Right lobe of liver (tissue), 6 donors: Measurements from ENCODE around the gene KRTAP10-11. TPM values are rescaled to one million over a fixed set of nuclear protein-coding genes. Genes with fewer than 3 reads are reported as not detected.
A peak's percentile ranks its signal among the peaks of the same experiment; 100 is the strongest.

Experiments used
- ATAC-seq, 4 donors: fragments of 200-7000 bp; cut with Tn5 transposase; one replicate each; pipeline ENCODE4 v1.9.1; 2020; ENCODE audit warnings: mild to moderate bottlenecking in 4 of 4, moderate library complexity in 4 of 4
- DNase-seq, 3 donors: peaks; one replicate each; pipeline ENCODE4 v3.0.0-alpha.2; 2020
- H3K27ac ChIP-seq, 3 donors: fragments of 200-600 bp; one replicate each; pipeline ENCODE4 v1.8.0; 2022
- H3K27me3 ChIP-seq, 2 donors: fragments of 200-600 bp; one replicate each; pipeline ENCODE4 v1.8.0; 2022
- H3K36me3 ChIP-seq, 4 donors: fragments of 200-600 bp; sonication (generic) in 1 of 4; one replicate each; pipeline versions ENCODE4 v1.5.1 to v1.8.0; 2017 to 2022; ENCODE audit warnings: control low read depth in 1 of 4
- H3K4me1 ChIP-seq, 4 donors: fragments of 200-600 bp; sonication (generic) in 1 of 4; one replicate each; pipeline versions ENCODE4 v1.5.1 to v1.8.0; 2017 to 2022; ENCODE audit warnings: control low read depth in 1 of 4
- H3K4me3 ChIP-seq, 3 donors: fragments of 200-600 bp; one replicate each; pipeline ENCODE4 v1.8.0; 2022
- H3K9me3 ChIP-seq, 4 donors: fragments of 200-600 bp; sonication (generic) in 1 of 4; one replicate each; pipeline versions ENCODE4 v1.5.1 to v1.8.0; 2017 to 2022; ENCODE audit warnings: control low read depth in 1 of 4
- CTCF ChIP-seq, 4 donors: fragments of 200-600 bp in 3 of 4; fragments of 450-650 bp in 1 of 4; IDR thresholded peaks; one replicate each; pipeline versions ENCODE4 v1.5.1 to v1.8.0; 2016 to 2022; ENCODE audit warnings: antibody characterized with exemption in 4 of 4, mild to moderate bottlenecking in 2 of 4
- POLR2A ChIP-seq: fragments of 450-650 bp; IDR thresholded peaks from one replicate; pipeline ENCODE4 v1.6.1; 2017; ENCODE audit warnings: antibody characterized with exemption, mild to moderate bottlenecking
- WGBS: methylation state at CpG from one replicate; pipeline ENCODE4 v1.1.6; 2018; ENCODE audit warnings: low coverage, low lambda C conversion rate; ENCODE audit not compliant: insufficient coverage; ENCODE audit errors: missing lambda C conversion rate; 5-methylcytosine and 5-hydroxymethylcytosine counted together
- intact Hi-C, 2 donors: fragments of 100-400 bp; cut with DNase I; formaldehyde crosslinking; loops; one replicate each; pipeline versions ENCODE4 v1.11.2 to v1.14.1; 2022
- total RNA-seq, 6 experiments: library from RNA; depleted of rRNA in 2 of 6; stranded (reverse); fragments of >200 nt in 2 of 6; fragmentation: NEBNext Ultra II Directional in 3 of 6; extraction: Animal tissue kit (Norgen Biotek cat#: 25700) in 3 of 6; gene quantifications; one replicate each; pipeline versions ENCODE4 v1.1.0 to v1.2.4, GENCODE V29; 2016 to 2023
- donor health status: DM: no; HTN: yes; CAD: no.
- donor health status: DM: no; HTN: no; CAD: no.
- donor health status: DM: no; HTN: no; CAD: no.
- donor health status: DM: no; HTN: yes; CAD: no.
- donor health status: DM: no; HTN: yes; CAD: no.

KRTAP10-11 gene
- total RNA-seq, 6 experiments from 2014 or later, result not detected

DNA sequence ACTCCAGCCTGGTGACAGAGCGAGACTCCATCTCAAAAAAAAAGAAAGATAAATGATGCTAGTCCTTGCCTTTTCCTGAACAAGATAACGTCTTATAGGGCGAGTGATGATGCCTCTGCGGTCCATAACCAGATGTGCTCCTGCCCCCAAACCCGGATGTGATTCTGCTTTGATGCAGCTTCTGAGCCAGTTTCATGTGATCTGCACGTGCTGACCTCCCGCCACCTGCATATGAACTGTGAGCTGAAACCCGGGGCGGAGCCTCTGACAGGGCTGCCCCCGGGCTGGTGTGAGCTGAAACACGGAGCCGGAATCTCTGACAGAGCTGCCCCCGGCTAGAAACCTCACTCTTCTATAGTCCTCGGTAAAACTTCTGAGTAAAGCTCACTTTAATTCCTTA is 6.9 kb downstream of the KRTAP10-11 start:
- H3K27ac ChIP-seq, result no peak overlapping the region
- ATAC-seq, result no peak
- no peak overlapping the region for H3K4me3 ChIP-seq
- intact Hi-C loops, result no loop called here
- TF ChIP-seq POLR2A, result no peak
- H3K27me3 ChIP-seq, result no peaks in the 10 kb centered on the region
- no peaks in the 10 kb centered on the region for H3K36me3 ChIP-seq
- H3K4me1 ChIP-seq, result no peaks in the 10 kb centered on the region
- 67% methylated on average over 5 of the region's 14 CpGs for WGBS
- DNase-seq, result no peak
- no peaks in the 10 kb centered on the region for H3K9me3 ChIP-seq

DNA sequence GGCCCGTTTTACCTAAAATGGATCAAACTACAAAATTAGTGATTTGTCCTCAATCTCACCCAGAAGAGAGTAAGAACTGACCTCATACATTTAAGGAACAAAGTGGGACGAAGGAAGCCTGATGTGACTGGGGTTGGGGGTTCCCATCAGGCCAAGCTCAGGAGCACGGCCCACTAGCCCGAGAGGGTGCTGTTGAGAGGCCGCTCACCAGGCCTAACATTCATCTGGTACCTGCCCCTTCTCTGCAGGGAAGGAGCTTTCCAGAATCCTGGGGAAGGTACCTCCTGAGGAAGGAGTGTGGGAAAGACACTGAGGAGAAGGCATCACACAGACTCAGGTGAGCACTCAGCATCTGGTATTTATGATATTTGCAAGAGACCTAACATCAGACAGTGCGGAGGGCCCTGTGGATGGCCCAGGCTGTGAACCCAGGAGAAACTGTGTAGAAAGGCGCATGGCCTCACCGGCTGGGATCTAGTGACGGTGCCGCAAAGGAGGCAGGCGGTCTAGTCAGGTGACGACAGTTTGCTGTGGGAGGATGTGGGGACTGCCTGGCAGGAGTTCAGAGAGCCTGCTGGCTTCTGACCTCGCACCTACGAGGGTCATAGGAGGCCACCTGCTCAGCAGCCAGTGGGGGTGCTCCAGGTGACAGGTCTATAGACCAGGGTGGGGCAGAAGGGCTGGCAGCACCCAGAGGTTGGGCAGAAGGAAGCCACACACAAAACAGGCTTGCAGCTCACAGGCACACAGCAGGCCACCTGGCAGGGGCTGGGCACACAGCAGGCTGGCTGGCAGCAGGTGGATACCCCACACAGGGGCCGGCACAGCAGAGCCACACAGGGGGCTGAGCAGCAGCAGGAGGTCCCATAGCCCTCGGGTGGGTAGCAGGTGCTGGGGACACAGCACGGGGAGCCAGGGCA is 7.7 kb downstream of the KRTAP10-11 start:
- intact Hi-C loops, result no loop called here
- WGBS, result 68% methylated on average over 8 of the region's 17 CpGs
- Histone ChIP-seq H3K27me3 (no peaks in the 10 kb centered on the region), H3K4me1 (no peaks in the 10 kb centered on the region), H3K36me3 (no peaks in the 10 kb centered on the region), H3K4me3 (no peak overlapping the region), H3K27ac (no peak overlapping the region), H3K9me3 (no peaks in the 10 kb centered on the region)
- ATAC-seq, result peak in 2 of 4 donors; percentile 17 to 22
- DNase-seq, result no peak
- TF ChIP-seq CTCF (IDR thresholded peaks at IDR 0.05) (no peak), POLR2A (no peak)

GRCh38 chr21:44654576-44655175 is 8.5 kb downstream of the KRTAP10-11 start, which contains the start of gene KRTAP12-4:
Gene KRTAP12-4, minus strand, starts transcription at chr21:44654659. Its CDS starts 45 bp downstream, at chr21:44654614.
- no peak for DNase-seq
- H3K4me3 ChIP-seq, result no peak within 1 kb of the TSS
- H3K36me3 ChIP-seq, result no peaks in the 10 kb centered on the region
- H3K27ac ChIP-seq, result no peak within 1 kb of the TSS
- H3K9me3 ChIP-seq, result no peaks in the 10 kb centered on the region
- no peaks in the 10 kb centered on the region for H3K4me1 ChIP-seq
- intact Hi-C loops, result no loop called here
- no peak for ATAC-seq
- no peaks in the 10 kb centered on the region for H3K27me3 ChIP-seq
- TF ChIP-seq POLR2A (no peak), CTCF (IDR thresholded peaks at IDR 0.05) (no peak)
- 37% methylated on average over 4 of the region's 9 CpGs for WGBS

GRCh38 chr21:44656868-44657267 is 10.7 kb downstream of the KRTAP10-11 start:
- intact Hi-C loops, result no loop called here
- H3K27ac ChIP-seq, result no peak overlapping the region

More at GRCh38 chr21:44656868-44657267, 10.7 kb downstream of the KRTAP10-11 start:
- TF ChIP-seq CTCF (IDR thresholded peaks at IDR 0.05) (no peak), POLR2A (no peak)
- ATAC-seq (no peak), DNase-seq (no peak)
- Histone ChIP-seq H3K9me3 (no peaks in the 10 kb centered on the region), H3K4me1 (no peaks in the 10 kb centered on the region), H3K27me3 (no peaks in the 10 kb centered on the region), H3K36me3 (no peaks in the 10 kb centered on the region), H3K4me3 (no peak overlapping the region)
- 0% methylated on average over 1 of the region's 1 CpG for WGBS
